Measurements from ENCODE around the gene PIGU. TPM values are rescaled to one million over a fixed set of nuclear protein-coding genes. Genes with fewer than 3 reads are reported as not detected.
"Not testable (repeated sequence)": the region's sequence is repeated elsewhere in the genome, so short reads cannot be mapped to it uniquely, and the experiment has no call there.

Gene PIGU
- total and polyA plus RNA-seq, 4 donors = 6.4 to 10.0 (median 7.2) TPM

DNA sequence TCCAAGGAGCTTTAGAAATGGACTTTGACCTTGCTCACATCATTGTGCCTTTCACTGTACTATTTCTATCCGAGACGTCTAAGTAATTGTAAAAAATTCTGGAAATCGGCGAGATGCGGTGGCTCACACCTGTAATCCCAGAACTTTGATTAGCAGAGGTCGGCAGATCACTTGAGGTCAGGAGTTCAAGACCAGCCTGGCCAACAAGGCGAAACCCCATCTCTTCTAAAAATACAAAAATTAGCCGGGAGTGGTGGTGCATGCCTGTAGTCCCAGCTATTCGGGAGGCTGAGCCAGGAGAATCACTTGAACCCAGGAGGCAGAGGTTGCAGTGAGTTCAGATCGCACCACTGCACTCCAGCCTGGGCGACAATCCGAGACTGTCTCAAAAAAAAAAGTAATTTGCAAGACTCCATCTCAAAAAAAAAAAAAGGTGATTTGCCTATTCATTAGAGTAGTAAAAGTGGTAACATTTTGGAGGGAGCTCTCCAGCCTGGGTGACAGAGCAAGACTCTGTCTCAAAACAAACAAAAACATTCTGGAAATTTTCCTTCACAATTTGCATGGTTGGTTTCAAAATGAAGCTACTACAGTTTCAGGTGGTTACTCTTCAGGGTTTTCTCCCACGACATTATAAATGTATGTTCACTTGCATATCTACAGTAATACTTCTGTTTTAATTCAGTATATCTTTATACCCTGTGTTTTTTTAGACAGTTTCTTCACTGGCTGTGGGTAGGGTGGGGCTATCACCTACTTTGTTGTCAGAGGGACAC, 42.5 kb upstream of the PIGU start:
- H3K4me1 ChIP-seq (ENCODE audit: control insufficient read depth in 4 of 4, insufficient read depth in 4 of 4, low read length in 3 of 4) = peaks cover 0 to 16% (median 11%) of the 10 kb centered on the region in 4 donors
- not testable (repeated sequence) for H3K9me3 ChIP-seq (ENCODE audit: control insufficient read depth in 4 of 4, low read length in 3 of 4); DNase-seq (ENCODE audit: low spot score)

GRCh38 chr20:34717230-34718095, 40.6 kb upstream of the PIGU start:
- TF ChIP-seq FOXA2 (IDR thresholded peaks at IDR 0.05) = no peak
- TF ChIP-seq HNF4G (IDR thresholded peaks at IDR 0.05) = peak; percentile 56
- peak; percentile 69 to 75 for TF ChIP-seq HNF4A (conservative IDR thresholded peaks at IDR 0.05)
- peak; percentile 58 for TF ChIP-seq SP1 (IDR thresholded peaks at IDR 0.05)
- TF ChIP-seq, protein P1, sequence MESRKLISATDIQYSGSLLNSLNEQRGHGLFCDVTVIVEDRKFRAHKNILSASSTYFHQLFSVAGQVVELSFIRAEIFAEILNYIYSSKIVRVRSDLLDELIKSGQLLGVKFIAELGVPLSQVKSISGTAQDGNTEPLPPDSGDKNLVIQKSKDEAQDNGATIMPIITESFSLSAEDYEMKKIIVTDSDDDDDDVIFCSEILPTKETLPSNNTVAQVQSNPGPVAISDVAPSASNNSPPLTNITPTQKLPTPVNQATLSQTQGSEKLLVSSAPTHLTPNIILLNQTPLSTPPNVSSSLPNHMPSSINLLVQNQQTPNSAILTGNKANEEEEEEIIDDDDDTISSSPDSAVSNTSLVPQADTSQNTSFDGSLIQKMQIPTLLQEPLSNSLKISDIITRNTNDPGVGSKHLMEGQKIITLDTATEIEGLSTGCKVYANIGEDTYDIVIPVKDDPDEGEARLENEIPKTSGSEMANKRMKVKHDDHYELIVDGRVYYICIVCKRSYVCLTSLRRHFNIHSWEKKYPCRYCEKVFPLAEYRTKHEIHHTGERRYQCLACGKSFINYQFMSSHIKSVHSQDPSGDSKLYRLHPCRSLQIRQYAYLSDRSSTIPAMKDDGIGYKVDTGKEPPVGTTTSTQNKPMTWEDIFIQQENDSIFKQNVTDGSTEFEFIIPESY (IDR thresholded peaks at IDR 0.05) = no peak
- TF ChIP-seq, protein P2, sequence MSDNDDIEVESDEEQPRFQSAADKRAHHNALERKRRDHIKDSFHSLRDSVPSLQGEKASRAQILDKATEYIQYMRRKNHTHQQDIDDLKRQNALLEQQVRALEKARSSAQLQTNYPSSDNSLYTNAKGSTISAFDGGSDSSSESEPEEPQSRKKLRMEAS (IDR thresholded peaks at IDR 0.05) = peak; percentile 22
- TF ChIP-seq RXRA (IDR thresholded peaks at IDR 0.05) = peak in 1 of 2 donors; percentile 29
- no peak overlapping the region for H3K4me3 ChIP-seq (ENCODE audit: low read depth in 1 of 3, low read length in 3 of 3)
- peaks cover 0 to 15% (median 3%) of the 10 kb centered on the region in 4 donors for H3K36me3 ChIP-seq (ENCODE audit: control insufficient read depth in 4 of 4, insufficient read depth in 3 of 4, low read depth in 1 of 4, low read length in 3 of 4)
- WGBS = 39% methylated on average over 9 of the region's 9 CpGs
- H3K9ac ChIP-seq (ENCODE audit: low read depth in 1 of 2, low read length in 2 of 2) = no peak overlapping the region
- H3K4me1 ChIP-seq (ENCODE audit: control insufficient read depth in 4 of 4, insufficient read depth in 4 of 4, low read length in 3 of 4) = peaks cover 0 to 21% (median 14%) of the 10 kb centered on the region in 4 donors
- H3K27ac ChIP-seq (ENCODE audit: low read depth in 1 of 2, low read length in 2 of 2) = peak overlapping the region; percentile 60 to 62
- no peak for DNase-seq (ENCODE audit: low spot score)
- H3K27me3 ChIP-seq (ENCODE audit: control insufficient read depth in 4 of 4, insufficient read depth in 4 of 4, low read length in 3 of 4) = no peaks in the 10 kb centered on the region
- H3K9me3 ChIP-seq (ENCODE audit: control insufficient read depth in 4 of 4, low read length in 3 of 4) = no peaks in the 10 kb centered on the region

More for the DNA sequence above, 42.5 kb upstream of the PIGU start:
- not testable (repeated sequence) for H3K9ac ChIP-seq (ENCODE audit: low read depth in 1 of 2, low read length in 2 of 2); H3K27me3 ChIP-seq (ENCODE audit: control insufficient read depth in 4 of 4, insufficient read depth in 4 of 4, low read length in 3 of 4); H3K27ac ChIP-seq (ENCODE audit: low read depth in 1 of 2, low read length in 2 of 2); H3K4me3 ChIP-seq (ENCODE audit: low read depth in 1 of 3, low read length in 3 of 3)
- peaks cover 0 to 12% (median 7%) of the 10 kb centered on the region in 4 donors for H3K36me3 ChIP-seq (ENCODE audit: control insufficient read depth in 4 of 4, insufficient read depth in 3 of 4, low read depth in 1 of 4, low read length in 3 of 4)
- WGBS = 95% methylated on average over 13 of the region's 13 CpGs

GRCh38 chr20:34716921-34717229, 40.0 kb upstream of the PIGU start:
- H3K27ac ChIP-seq (ENCODE audit: low read depth in 1 of 2, low read length in 2 of 2) = peak overlapping the region in 1 of 2 donors; percentile 50
- H3K27me3 ChIP-seq (ENCODE audit: control insufficient read depth in 4 of 4, insufficient read depth in 4 of 4, low read length in 3 of 4) = no peaks in the 10 kb centered on the region
- TF ChIP-seq TAF1 (conservative IDR thresholded peaks at IDR 0.05) (no peak), JUND (IDR thresholded peaks at IDR 0.05) (no peak), REST (IDR thresholded peaks at IDR 0.05) (no peak), SP1 (IDR thresholded peaks at IDR 0.05) (no peak)
- no peak overlapping the region for H3K9ac ChIP-seq (ENCODE audit: low read depth in 1 of 2, low read length in 2 of 2)
- peaks cover 0 to 26% (median 16%) of the 10 kb centered on the region in 4 donors for H3K4me1 ChIP-seq (ENCODE audit: control insufficient read depth in 4 of 4, insufficient read depth in 4 of 4, low read length in 3 of 4)
- H3K36me3 ChIP-seq (ENCODE audit: control insufficient read depth in 4 of 4, insufficient read depth in 3 of 4, low read depth in 1 of 4, low read length in 3 of 4) = peaks cover 0 to 15% (median 3%) of the 10 kb centered on the region in 4 donors
- 74% methylated on average over 2 of the region's 2 CpGs for WGBS
- H3K9me3 ChIP-seq (ENCODE audit: control insufficient read depth in 4 of 4, low read length in 3 of 4) = no peaks in the 10 kb centered on the region
- H3K4me3 ChIP-seq (ENCODE audit: low read depth in 1 of 3, low read length in 3 of 3) = no peak overlapping the region
- DNase-seq (ENCODE audit: low spot score) = no peak
